GM12873 (cell line): ENCODE measurements around the gene CDKN2A.

ENCODE experiments used
- CTCF ChIP-seq: IDR thresholded peaks from 2 replicates; pipeline ENCODE4 v1.5.1; 2012; ENCODE audit warnings: low read depth, mild to moderate bottlenecking, moderate library complexity, low read length, control low read depth; ENCODE audit not compliant: insufficient read depth; ENCODE audit errors: missing control alignments

The CDKN2A gene

GRCh38 chr9:21995006-21995665 lies 944 bp upstream of the CDKN2A start:
- peak; percentile 11 for TF ChIP-seq CTCF

- peak; percentile 26 for TF ChIP-seq CTCF
Measured at GRCh38 chr9:21994556-21995005, 389 bp upstream of the CDKN2A start, which contains the start of gene CDKN2B-AS1. Gene CDKN2B-AS1, plus strand, starts transcription at chr9:21994791.

DNA sequence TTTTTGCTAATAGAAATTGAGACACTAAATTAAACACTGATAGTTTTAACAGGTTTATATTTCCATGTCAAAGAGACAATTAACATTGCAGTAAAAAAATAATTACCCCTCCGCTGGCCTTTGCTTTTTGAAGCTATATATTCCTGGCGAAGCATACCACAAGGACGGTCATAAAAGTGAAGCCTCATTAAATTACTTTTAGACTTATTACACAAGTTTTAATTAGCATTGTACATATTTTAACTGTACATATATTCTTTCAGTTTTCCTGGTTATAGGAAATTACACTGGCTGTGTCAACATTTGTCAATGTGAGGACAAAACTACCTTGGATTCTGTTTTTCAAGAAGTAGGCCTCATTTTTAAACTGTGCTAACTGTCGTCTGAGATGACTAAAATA lies 1.2 kb downstream of the CDKN2A start:
- TF ChIP-seq CTCF = no peak

DNA sequence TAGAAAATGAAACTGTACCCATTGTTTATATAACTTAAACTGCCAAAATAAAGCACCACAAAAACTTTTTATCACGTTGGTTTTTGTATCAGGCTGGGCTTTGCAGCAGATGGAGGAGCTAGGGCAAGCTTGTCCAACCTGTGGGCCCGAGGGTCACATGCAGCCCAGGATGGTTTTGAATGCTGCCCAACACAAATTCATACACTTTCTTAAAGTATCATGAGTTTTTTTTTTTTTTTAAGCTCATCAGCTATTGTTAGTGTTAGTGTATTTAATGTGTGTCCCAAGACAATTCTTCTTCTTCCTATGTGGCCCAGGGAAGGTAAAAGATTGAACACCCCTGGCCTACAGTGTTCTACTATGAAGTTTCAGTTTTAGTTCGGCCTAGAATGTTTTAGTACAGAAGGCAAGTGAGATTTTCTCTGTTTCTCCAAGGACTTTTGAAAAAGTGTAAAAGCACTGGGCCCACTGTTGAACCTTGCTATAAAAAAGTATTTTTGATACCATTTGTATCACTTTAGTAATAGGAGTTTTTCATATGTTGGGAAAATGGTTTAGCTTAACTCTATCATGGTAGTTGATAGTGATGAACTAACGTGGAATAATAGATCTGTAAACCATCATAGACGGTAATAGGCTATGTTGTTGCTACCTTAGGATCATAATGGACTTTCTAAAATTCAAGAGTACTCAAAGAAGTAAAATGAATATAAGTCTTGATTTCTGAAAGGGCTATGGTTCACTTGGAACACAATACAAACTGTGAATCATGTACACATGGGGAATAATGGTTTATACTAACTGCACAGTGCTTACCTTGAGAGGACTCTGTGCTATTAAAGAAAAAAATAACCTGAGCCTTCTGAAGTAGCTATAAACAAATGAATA lies 2.9 kb downstream of the CDKN2A start:
- TF ChIP-seq CTCF = no peak

DNA sequence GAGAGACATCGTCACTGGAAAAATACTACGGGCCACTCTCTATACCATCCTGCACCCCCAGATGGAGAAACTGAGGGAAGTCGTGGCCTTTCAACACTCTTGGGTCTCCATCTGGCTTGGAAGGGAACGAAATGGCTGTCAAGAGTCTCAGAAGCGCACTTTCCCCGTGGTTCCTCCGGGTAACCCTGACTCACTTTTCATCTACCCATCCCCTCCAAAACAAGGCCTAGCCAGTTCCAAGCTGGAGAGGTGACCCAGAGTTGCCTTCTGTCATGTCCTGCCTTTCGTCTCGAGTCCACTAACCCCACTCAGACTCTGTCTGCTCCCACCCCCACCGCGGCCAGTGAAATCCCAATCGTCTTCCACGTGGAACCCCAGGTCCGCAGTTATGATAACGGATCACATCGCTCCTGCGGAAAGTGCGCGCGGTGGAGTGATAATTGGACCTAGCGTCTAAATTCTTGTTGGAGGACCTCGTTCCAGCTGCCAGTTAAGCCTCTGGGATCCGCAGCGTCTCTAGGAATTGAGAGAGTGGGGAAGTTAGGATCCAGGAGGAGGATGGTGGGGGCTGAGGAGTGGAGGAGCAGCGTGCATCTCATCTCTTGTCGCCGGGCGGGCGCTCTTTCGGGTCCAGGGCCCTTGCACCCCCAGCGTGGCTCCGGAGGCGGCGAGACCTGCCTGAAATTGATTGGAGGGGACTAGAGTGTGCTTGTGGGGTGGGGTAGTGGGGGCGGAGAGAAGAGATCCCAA lies 4.6 kb downstream of the CDKN2A start:
- no peak for TF ChIP-seq CTCF

- TF ChIP-seq CTCF = no peak
Measured at GRCh38 chr9:21988056-21988990, 5.9 kb downstream of the CDKN2A start.
